IMR-90 (cell line): ENCODE results near the gene ANTXR1. TPM values are rescaled to one million over a fixed set of nuclear protein-coding genes. Genes with fewer than 3 reads are reported as not detected.

Source experiments
- ATAC-seq: fragments of 200-7000 bp; cut with Tn5 transposase; 2 replicates; pipeline ENCODE4 v1.9.1; 2020; ENCODE audit warnings: low read depth, mild to moderate bottlenecking, moderate library complexity
- BruUV-seq: library from RNA; stranded (reverse); fragments of 400-500 nt; replicated peaks from 2 replicates; lab custom pipeline; 2021; lab: Mats Ljungman, UMichigan
- CTCF ChIA-PET: fragments of 300-600 bp; formaldehyde crosslinking; extraction: SDS; loops from one replicate; lab custom pipeline; 2021; ENCODE audit warnings: antibody characterized with exemption; lab: Yijun Ruan, JAX
- POLR2A ChIA-PET: fragments of 300-600 bp; sonication (Branson Sonifier 250); formaldehyde crosslinking; loops from one replicate; lab custom pipeline; 2022; ENCODE audit warnings: antibody characterized with exemption; ENCODE audit not compliant: unreplicated experiment; lab: Charles Lee
- DNase-seq: peaks from one replicate; pipeline ENCODE4 v3.0.0; 2013
- H2AFZ ChIP-seq: replicated peaks from 2 replicates; pipeline ENCODE3; 2013; ENCODE audit warnings: low read length, mild to moderate bottlenecking; ENCODE audit not compliant: poor library complexity
- H2AK5ac ChIP-seq: 2 replicates; pipeline ENCODE4 v1.6.1; 2013; ENCODE audit warnings: low read depth, low read length, inconsistent platforms
- H2AK9ac ChIP-seq: replicated peaks from 2 replicates; pipeline ENCODE3; 2013; ENCODE audit warnings: mild to moderate bottlenecking, low read depth, low read length, moderate library complexity; ENCODE audit not compliant: poor library complexity
- H2BK120ac ChIP-seq: 2 replicates; pipeline ENCODE4 v1.6.1; 2013; ENCODE audit warnings: low read depth, low read length, inconsistent platforms
- H2BK15ac ChIP-seq: 3 replicates; pipeline ENCODE4 v1.6.1; 2013; ENCODE audit warnings: low read depth, low read length, inconsistent platforms
- H2BK20ac ChIP-seq: 2 replicates; pipeline ENCODE4 v1.6.1; 2013; ENCODE audit warnings: low read depth, mild to moderate bottlenecking, inconsistent platforms, low read length, moderate library complexity
- H2BK5ac ChIP-seq: 2 replicates; pipeline ENCODE4 v1.6.1; 2013; ENCODE audit warnings: mild to moderate bottlenecking, low read depth, low read length, inconsistent platforms; ENCODE audit not compliant: poor library complexity, severe bottlenecking
- H3K14ac ChIP-seq: replicated peaks from 2 replicates; pipeline ENCODE4 v1.6.1; 2013; ENCODE audit warnings: low read depth, low read length, inconsistent platforms
- H3K18ac ChIP-seq: 2 replicates; pipeline ENCODE4 v1.6.1; 2013; ENCODE audit warnings: low read depth, low read length, control low read depth
- H3K23ac ChIP-seq: 2 replicates; pipeline ENCODE4 v1.6.1; 2013; ENCODE audit warnings: low read depth, low read length, inconsistent platforms
- H3K27ac ChIP-seq: 2 replicates; pipeline ENCODE4 v1.5.1; 2013; ENCODE audit warnings: mild to moderate bottlenecking, control low read depth, low read length; ENCODE audit not compliant: insufficient read depth
- H3K27me3 ChIP-seq: 2 replicates; pipeline ENCODE4 v1.6.1; 2013; ENCODE audit warnings: low read length; ENCODE audit not compliant: control insufficient read depth, insufficient read depth
- H3K36me3 ChIP-seq: 2 replicates; pipeline ENCODE4 v1.6.1; 2013; ENCODE audit warnings: low read length, mixed read lengths; ENCODE audit not compliant: control insufficient read depth, insufficient read depth
- H3K4ac ChIP-seq: 2 replicates; pipeline ENCODE4 v1.6.1; 2013; ENCODE audit warnings: low read depth, low read length, inconsistent platforms
- H3K4me1 ChIP-seq: 2 replicates; pipeline ENCODE4 v1.6.1; 2013; ENCODE audit warnings: low read length, mixed read lengths; ENCODE audit not compliant: control insufficient read depth, insufficient read depth
- H3K4me2 ChIP-seq: 2 replicates; pipeline ENCODE4 v1.6.1; 2013; ENCODE audit warnings: low read depth, mild to moderate bottlenecking, control low read depth, low read length, moderate library complexity
- H3K4me3 ChIP-seq: 2 replicates; pipeline ENCODE4 v1.5.1; 2013; ENCODE audit warnings: low read depth, mild to moderate bottlenecking, control low read depth, low read length, moderate library complexity; ENCODE audit not compliant: insufficient read depth
- H3K56ac ChIP-seq: 2 replicates; pipeline ENCODE4 v1.6.1; 2013; ENCODE audit warnings: low read length, inconsistent platforms; ENCODE audit not compliant: insufficient read depth; ENCODE audit errors: extremely low read depth
- H3K79me1 ChIP-seq, 2 experiments: 2 replicates each; pipeline ENCODE4 v1.6.1; 2013; ENCODE audit warnings: low read length in 2 of 2, inconsistent platforms in 1 of 2, low read depth in 1 of 2
- H3K9ac ChIP-seq: 2 replicates; pipeline ENCODE4 v1.6.1; 2013; ENCODE audit warnings: low read depth, low read length, control low read depth
- H3K9me1 ChIP-seq: 2 replicates; pipeline ENCODE4 v1.6.1; 2013; ENCODE audit warnings: low read length, inconsistent platforms; ENCODE audit not compliant: insufficient read depth
- H3K9me3 ChIP-seq: 2 replicates; pipeline ENCODE4 v1.6.1; 2013; ENCODE audit warnings: low read length; ENCODE audit not compliant: control insufficient read depth, insufficient read depth
- H4K20me1 ChIP-seq: 2 replicates; pipeline ENCODE4 v1.6.1; 2013; ENCODE audit warnings: low read length, inconsistent platforms; ENCODE audit not compliant: insufficient read depth
- H4K5ac ChIP-seq: 2 replicates; pipeline ENCODE4 v1.6.1; 2013; ENCODE audit warnings: mild to moderate bottlenecking, low read depth, low read length, control low read depth
- H4K8ac ChIP-seq, 2 experiments: 2 replicates each; pipeline ENCODE4 v1.6.1; 2013; ENCODE audit warnings: low read depth in 2 of 2, low read length in 2 of 2, control low read depth in 1 of 2, inconsistent platforms in 1 of 2
- H4K91ac ChIP-seq: 2 replicates; pipeline ENCODE4 v1.6.1; 2013; ENCODE audit warnings: low read depth, low read length, inconsistent platforms; ENCODE audit not compliant: insufficient read depth
- BHLHE40 ChIP-seq: fragments of 150-350 bp; IDR thresholded peaks from 2 replicates; pipeline ENCODE4 v1.6.1; 2016; ENCODE audit warnings: mild to moderate bottlenecking, low read depth, low read length
- CEBPB ChIP-seq: IDR thresholded peaks from 2 replicates; pipeline ENCODE4 v1.6.1; 2012; ENCODE audit warnings: low read depth, low read length, improper control_type of control experiment
- CHD1 ChIP-seq: IDR thresholded peaks from 2 replicates; pipeline ENCODE4 v1.6.1; 2012; ENCODE audit warnings: low read depth, low read length, improper control_type of control experiment
- CTCF ChIP-seq: conservative IDR thresholded peaks from 2 replicates; pipeline ENCODE4 v1.5.1; 2012; ENCODE audit warnings: mild to moderate bottlenecking, low read depth, low read length, improper control_type of control experiment
- FOS ChIP-seq: fragments of 150-350 bp; IDR thresholded peaks from 2 replicates; pipeline ENCODE4 v1.6.1; 2016; ENCODE audit warnings: low read depth, low read length
- MAFK ChIP-seq: IDR thresholded peaks from 2 replicates; pipeline ENCODE4 v1.6.1; 2012; ENCODE audit warnings: low read depth, low read length, improper control_type of control experiment
- MAZ ChIP-seq: IDR thresholded peaks from 2 replicates; pipeline ENCODE4 v1.6.1; 2012; ENCODE audit warnings: low read depth, mild to moderate bottlenecking, low read length, improper control_type of control experiment, moderate library complexity, borderline replicate concordance
- MXI1 ChIP-seq: IDR thresholded peaks from 2 replicates; pipeline ENCODE4 v1.6.1; 2012; ENCODE audit warnings: low read depth, mild to moderate bottlenecking, low read length, moderate library complexity, borderline replicate concordance
- NFE2L2 ChIP-seq: fragments of 150-350 bp; IDR thresholded peaks from 2 replicates; pipeline ENCODE4 v1.6.1; 2016; ENCODE audit warnings: low read depth, mild to moderate bottlenecking, low read length
- RAD21 ChIP-seq: IDR thresholded peaks from 2 replicates; pipeline ENCODE4 v1.6.1; 2012; ENCODE audit warnings: low read length, improper control_type of control experiment
- RCOR1 ChIP-seq: IDR thresholded peaks from 2 replicates; pipeline ENCODE4 v1.6.1; 2012; ENCODE audit warnings: mild to moderate bottlenecking, low read length, improper control_type of control experiment; ENCODE audit not compliant: insufficient replicate concordance
- RFX5 ChIP-seq: IDR thresholded peaks from 2 replicates; pipeline ENCODE4 v1.8.0; 2012; ENCODE audit warnings: low read depth, mild to moderate bottlenecking, low read length, moderate library complexity
- SMC3 ChIP-seq: fragments of 150-350 bp; IDR thresholded peaks from 2 replicates; pipeline ENCODE4 v1.6.1; 2016; ENCODE audit warnings: low read depth, mild to moderate bottlenecking, antibody characterized with exemption, low read length, moderate library complexity
- USF2 ChIP-seq: fragments of 150-350 bp; IDR thresholded peaks from 2 replicates; pipeline ENCODE4 v1.6.1; 2017; ENCODE audit warnings: mild to moderate bottlenecking, antibody characterized with exemption, low read length, low read depth
- WGBS, 2 experiments: methylation state at CpG; one replicate each; pipeline versions ENCODE4 v1.1.5 to v1.1.7; 2013; ENCODE audit warnings: missing lambda C conversion rate in 2 of 2; ENCODE audit not compliant: insufficient read length in 1 of 2; ENCODE audit errors: extremely low coverage in 2 of 2; 5-methylcytosine and 5-hydroxymethylcytosine counted together
- dilution Hi-C: fragments of 300-500 bp; cut with HindIII; formaldehyde crosslinking; loops from one replicate; pipeline ENCODE4 v1.14.3; 2018; ENCODE audit warnings: low sequenced_read_pairs; ENCODE audit not compliant: unreplicated experiment
- in situ Hi-C: fragments of 300-500 bp; cut with MboI; formaldehyde crosslinking; loops from 3 replicates; pipeline ENCODE4 v1.14.3; 2019; ENCODE audit warnings: low sequenced_read_pairs, inconsistent platforms, mixed read lengths
- intact Hi-C: fragments of 100-400 bp; cut with micrococcal nuclease; formaldehyde crosslinking; loops from 2 replicates; pipeline ENCODE4 v1.10.0; 2022
- polyA plus RNA-seq, 3 experiments: library from polyadenylated mRNA; depleted of rRNA; stranded (reverse); fragments of >200 nt; gene quantifications; 2 replicates each; pipeline ENCODE4 v1.2.3, GENCODE V29; 2012; ENCODE audit warnings: low replicate concordance in 1 of 3
- total RNA-seq: library from RNA; depleted of rRNA; stranded (reverse); fragments of >200 nt; gene quantifications from 2 replicates; pipeline ENCODE4 v1.2.3, GENCODE V29; 2012
- TF ChIP-seq, protein P1 (sequence below): fragments of 150-350 bp; IDR thresholded peaks from 2 replicates; pipeline ENCODE4 v1.6.1; 2016; ENCODE audit warnings: low read depth, mild to moderate bottlenecking, low read length, moderate library complexity, borderline replicate concordance

Gene ANTXR1
- total and polyA plus RNA-seq, 2 of the 4 experiments (the other 2 are of a cell fraction) = 27.2 to 36.9 TPM

- CTCF ChIA-PET = no interaction called here
- H2AK9ac ChIP-seq = no peak overlapping the region
- no peaks in the 10 kb centered on the region for H3K27me3 ChIP-seq
- H3K4me3 ChIP-seq = no peak overlapping the region
- no peak overlapping the region for H3K14ac ChIP-seq
- H2BK120ac ChIP-seq = no peak overlapping the region
- no peak overlapping the region for H2BK15ac ChIP-seq
- 95% methylated on average over 4 of the region's 7 CpGs; no CpG with 5 or more reads in 1 of the 2 experiments for WGBS, 2 experiments
- no peak overlapping the region for H3K18ac ChIP-seq
- H3K4me2 ChIP-seq = no peak overlapping the region
- intact Hi-C loops (no loop called here), in situ Hi-C loops (no loop called here), dilution Hi-C loops (no loop called here)
- H3K36me3 ChIP-seq = peaks cover 44% of the 10 kb centered on the region
- TF ChIP-seq CHD1 (no peak), MAFK (no peak), RFX5 (no peak), MXI1 (no peak), CTCF (no peak), SMC3 (no peak), RCOR1 (no peak), MAZ (no peak), RAD21 (no peak), FOS (no peak), CEBPB (no peak), BHLHE40 (no peak), USF2 (no peak), NFE2L2 (no peak)
- TF ChIP-seq, protein P1, sequence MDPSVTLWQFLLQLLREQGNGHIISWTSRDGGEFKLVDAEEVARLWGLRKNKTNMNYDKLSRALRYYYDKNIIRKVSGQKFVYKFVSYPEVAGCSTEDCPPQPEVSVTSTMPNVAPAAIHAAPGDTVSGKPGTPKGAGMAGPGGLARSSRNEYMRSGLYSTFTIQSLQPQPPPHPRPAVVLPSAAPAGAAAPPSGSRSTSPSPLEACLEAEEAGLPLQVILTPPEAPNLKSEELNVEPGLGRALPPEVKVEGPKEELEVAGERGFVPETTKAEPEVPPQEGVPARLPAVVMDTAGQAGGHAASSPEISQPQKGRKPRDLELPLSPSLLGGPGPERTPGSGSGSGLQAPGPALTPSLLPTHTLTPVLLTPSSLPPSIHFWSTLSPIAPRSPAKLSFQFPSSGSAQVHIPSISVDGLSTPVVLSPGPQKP = no peak
- BruUV-seq = no TSS peak
- no peak overlapping the region; the same call in 1 of the 2 replicates for H2AK5ac ChIP-seq
- H2BK5ac ChIP-seq = no peak overlapping the region
- H3K9ac ChIP-seq = no peak overlapping the region
- no peak overlapping the region for H4K5ac ChIP-seq
- H3K9me1 ChIP-seq = peaks cover 28% of the 10 kb centered on the region
- H4K91ac ChIP-seq = no peak overlapping the region
- H3K79me1 ChIP-seq = peaks cover 13 to 16% of the 10 kb centered on the region in 2 experiments; a peak in 3 of 4 replicates
- no peak overlapping the region for H3K4ac ChIP-seq
- H2BK20ac ChIP-seq = no peak overlapping the region
- no peak for DNase-seq
- no peak for ATAC-seq
- no peak overlapping the region for H2AFZ ChIP-seq
- H4K8ac ChIP-seq = no peak overlapping the region
- H4K20me1 ChIP-seq = no peaks in the 10 kb centered on the region
- no peak overlapping the region for H3K56ac ChIP-seq
- no peaks in the 10 kb centered on the region for H3K9me3 ChIP-seq
- no peak overlapping the region for H3K27ac ChIP-seq
- POLR2A ChIA-PET = no interaction called here
- H3K23ac ChIP-seq = no peak overlapping the region
- H3K4me1 ChIP-seq = peaks cover 17% of the 10 kb centered on the region
Observed at GRCh38 chr2:69145204-69145603, 132.2 kb downstream of the ANTXR1 start.
